ENCODE measurements around the gene HNRNPA0. TPM values are rescaled to one million over a fixed set of nuclear protein-coding genes. Genes with fewer than 3 reads are reported as not detected.

Gene HNRNPA0
- total and polyA plus RNA-seq, 2 of the 8 experiments (the other 6 are each of a cell fraction or from before 2014, with no cell fraction given) = 22.0 to 71.3 TPM

- TF ChIP-seq SIN3A (conservative IDR thresholded peaks at IDR 0.05 in 1 of 2, IDR thresholded peaks at IDR 0.05 in 1 of 2; ENCODE audit: low read depth in 1 of 2, low read length in 2 of 2) (peak; percentile 70 to 90; a peak in 2 of 4 replicates), ZNF274 (IDR thresholded peaks at IDR 0.05; ENCODE audit: borderline replicate concordance, extremely low read depth, low read length) (no peak), YY1 (IDR thresholded peaks at IDR 0.05; ENCODE audit: low read depth, low read length) (no peak), BRCA1 (IDR thresholded peaks at IDR 0.05; ENCODE audit: low read depth, low read length) (no peak), RBBP5 (IDR thresholded peaks at IDR 0.05; ENCODE audit: borderline replicate concordance, low read depth, low read length) (peak; percentile 77)
- TF ChIP-seq, protein P1, sequence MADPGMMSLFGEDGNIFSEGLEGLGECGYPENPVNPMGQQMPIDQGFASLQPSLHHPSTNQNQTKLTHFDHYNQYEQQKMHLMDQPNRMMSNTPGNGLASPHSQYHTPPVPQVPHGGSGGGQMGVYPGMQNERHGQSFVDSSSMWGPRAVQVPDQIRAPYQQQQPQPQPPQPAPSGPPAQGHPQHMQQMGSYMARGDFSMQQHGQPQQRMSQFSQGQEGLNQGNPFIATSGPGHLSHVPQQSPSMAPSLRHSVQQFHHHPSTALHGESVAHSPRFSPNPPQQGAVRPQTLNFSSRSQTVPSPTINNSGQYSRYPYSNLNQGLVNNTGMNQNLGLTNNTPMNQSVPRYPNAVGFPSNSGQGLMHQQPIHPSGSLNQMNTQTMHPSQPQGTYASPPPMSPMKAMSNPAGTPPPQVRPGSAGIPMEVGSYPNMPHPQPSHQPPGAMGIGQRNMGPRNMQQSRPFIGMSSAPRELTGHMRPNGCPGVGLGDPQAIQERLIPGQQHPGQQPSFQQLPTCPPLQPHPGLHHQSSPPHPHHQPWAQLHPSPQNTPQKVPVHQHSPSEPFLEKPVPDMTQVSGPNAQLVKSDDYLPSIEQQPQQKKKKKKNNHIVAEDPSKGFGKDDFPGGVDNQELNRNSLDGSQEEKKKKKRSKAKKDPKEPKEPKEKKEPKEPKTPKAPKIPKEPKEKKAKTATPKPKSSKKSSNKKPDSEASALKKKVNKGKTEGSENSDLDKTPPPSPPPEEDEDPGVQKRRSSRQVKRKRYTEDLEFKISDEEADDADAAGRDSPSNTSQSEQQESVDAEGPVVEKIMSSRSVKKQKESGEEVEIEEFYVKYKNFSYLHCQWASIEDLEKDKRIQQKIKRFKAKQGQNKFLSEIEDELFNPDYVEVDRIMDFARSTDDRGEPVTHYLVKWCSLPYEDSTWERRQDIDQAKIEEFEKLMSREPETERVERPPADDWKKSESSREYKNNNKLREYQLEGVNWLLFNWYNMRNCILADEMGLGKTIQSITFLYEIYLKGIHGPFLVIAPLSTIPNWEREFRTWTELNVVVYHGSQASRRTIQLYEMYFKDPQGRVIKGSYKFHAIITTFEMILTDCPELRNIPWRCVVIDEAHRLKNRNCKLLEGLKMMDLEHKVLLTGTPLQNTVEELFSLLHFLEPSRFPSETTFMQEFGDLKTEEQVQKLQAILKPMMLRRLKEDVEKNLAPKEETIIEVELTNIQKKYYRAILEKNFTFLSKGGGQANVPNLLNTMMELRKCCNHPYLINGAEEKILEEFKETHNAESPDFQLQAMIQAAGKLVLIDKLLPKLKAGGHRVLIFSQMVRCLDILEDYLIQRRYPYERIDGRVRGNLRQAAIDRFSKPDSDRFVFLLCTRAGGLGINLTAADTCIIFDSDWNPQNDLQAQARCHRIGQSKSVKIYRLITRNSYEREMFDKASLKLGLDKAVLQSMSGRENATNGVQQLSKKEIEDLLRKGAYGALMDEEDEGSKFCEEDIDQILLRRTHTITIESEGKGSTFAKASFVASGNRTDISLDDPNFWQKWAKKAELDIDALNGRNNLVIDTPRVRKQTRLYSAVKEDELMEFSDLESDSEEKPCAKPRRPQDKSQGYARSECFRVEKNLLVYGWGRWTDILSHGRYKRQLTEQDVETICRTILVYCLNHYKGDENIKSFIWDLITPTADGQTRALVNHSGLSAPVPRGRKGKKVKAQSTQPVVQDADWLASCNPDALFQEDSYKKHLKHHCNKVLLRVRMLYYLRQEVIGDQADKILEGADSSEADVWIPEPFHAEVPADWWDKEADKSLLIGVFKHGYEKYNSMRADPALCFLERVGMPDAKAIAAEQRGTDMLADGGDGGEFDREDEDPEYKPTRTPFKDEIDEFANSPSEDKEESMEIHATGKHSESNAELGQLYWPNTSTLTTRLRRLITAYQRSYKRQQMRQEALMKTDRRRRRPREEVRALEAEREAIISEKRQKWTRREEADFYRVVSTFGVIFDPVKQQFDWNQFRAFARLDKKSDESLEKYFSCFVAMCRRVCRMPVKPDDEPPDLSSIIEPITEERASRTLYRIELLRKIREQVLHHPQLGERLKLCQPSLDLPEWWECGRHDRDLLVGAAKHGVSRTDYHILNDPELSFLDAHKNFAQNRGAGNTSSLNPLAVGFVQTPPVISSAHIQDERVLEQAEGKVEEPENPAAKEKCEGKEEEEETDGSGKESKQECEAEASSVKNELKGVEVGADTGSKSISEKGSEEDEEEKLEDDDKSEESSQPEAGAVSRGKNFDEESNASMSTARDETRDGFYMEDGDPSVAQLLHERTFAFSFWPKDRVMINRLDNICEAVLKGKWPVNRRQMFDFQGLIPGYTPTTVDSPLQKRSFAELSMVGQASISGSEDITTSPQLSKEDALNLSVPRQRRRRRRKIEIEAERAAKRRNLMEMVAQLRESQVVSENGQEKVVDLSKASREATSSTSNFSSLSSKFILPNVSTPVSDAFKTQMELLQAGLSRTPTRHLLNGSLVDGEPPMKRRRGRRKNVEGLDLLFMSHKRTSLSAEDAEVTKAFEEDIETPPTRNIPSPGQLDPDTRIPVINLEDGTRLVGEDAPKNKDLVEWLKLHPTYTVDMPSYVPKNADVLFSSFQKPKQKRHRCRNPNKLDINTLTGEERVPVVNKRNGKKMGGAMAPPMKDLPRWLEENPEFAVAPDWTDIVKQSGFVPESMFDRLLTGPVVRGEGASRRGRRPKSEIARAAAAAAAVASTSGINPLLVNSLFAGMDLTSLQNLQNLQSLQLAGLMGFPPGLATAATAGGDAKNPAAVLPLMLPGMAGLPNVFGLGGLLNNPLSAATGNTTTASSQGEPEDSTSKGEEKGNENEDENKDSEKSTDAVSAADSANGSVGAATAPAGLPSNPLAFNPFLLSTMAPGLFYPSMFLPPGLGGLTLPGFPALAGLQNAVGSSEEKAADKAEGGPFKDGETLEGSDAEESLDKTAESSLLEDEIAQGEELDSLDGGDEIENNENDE (IDR thresholded peaks at IDR 0.05; ENCODE audit: insufficient replicate concordance, low read length) = no peak
These were observed 18.4 kb downstream of the HNRNPA0 start, which contains the start of gene KLHL3 (continued) for GRCh38 chr5:137735555-137736284.

All from H1 (cell line).